Sigmoid colon (tissue), 7 donors: Measurements from ENCODE around the gene WDR31. TPM values are rescaled to one million over a fixed set of nuclear protein-coding genes. Genes with fewer than 3 reads are reported as not detected.

ENCODE experiments used
- DNase-seq: peaks from one replicate; pipeline ENCODE4 v3.0.0-alpha.2; 2019
- H3K27ac ChIP-seq, 4 donors: fragments of 200-600 bp; sonication (generic); one replicate each; pipeline ENCODE4 v1.5.1; 2016 to 2019; ENCODE audit warnings: mild to moderate bottlenecking in 1 of 4
- H3K27me3 ChIP-seq, 3 donors: fragments of 200-600 bp; sonication (generic); one replicate each; pipeline ENCODE4 v1.5.1; 2019; ENCODE audit warnings: mild to moderate bottlenecking in 1 of 3
- H3K36me3 ChIP-seq, 4 donors: fragments of 200-600 bp; sonication (generic); one replicate each; pipeline ENCODE4 v1.5.1; 2016 to 2019
- H3K4me1 ChIP-seq, 4 donors: fragments of 200-600 bp; sonication (generic); one replicate each; pipeline ENCODE4 v1.5.1; 2017 to 2019
- H3K4me3 ChIP-seq, 4 donors: fragments of 200-600 bp; sonication (generic); one replicate each; pipeline ENCODE4 v1.5.1; 2017 to 2019; ENCODE audit warnings: mild to moderate bottlenecking in 2 of 4, moderate library complexity in 1 of 4
- H3K9me3 ChIP-seq, 4 donors: fragments of 200-600 bp in 3 of 4; sonication (generic) in 3 of 4; one replicate each; pipeline versions ENCODE4 v1.5.1 to v1.6.1; 2013 to 2019
- CTCF ChIP-seq, 4 experiments: fragments of 450-650 bp in 3 of 4; fragments of 200-600 bp in 1 of 4; IDR thresholded peaks; one replicate each; pipeline ENCODE4 v1.5.1; 2016 to 2019; ENCODE audit warnings: antibody characterized with exemption in 4 of 4, mild to moderate bottlenecking in 3 of 4, moderate library complexity in 2 of 4
- EP300 ChIP-seq, 4 donors: sonication (generic); formaldehyde crosslinking; IDR thresholded peaks; one replicate each; pipeline ENCODE4 v1.6.1; 2017; ENCODE audit warnings: antibody characterized with exemption in 4 of 4
- POLR2A ChIP-seq, 2 donors: fragments of 450-650 bp; IDR thresholded peaks; one replicate each; pipeline ENCODE4 v1.6.1; 2016; ENCODE audit warnings: antibody characterized with exemption in 2 of 2, mild to moderate bottlenecking in 2 of 2, moderate library complexity in 2 of 2
- POLR2AphosphoS5 ChIP-seq, 4 donors: sonication (generic); formaldehyde crosslinking; IDR thresholded peaks; one replicate each; pipeline ENCODE4 v1.6.1; 2017; ENCODE audit warnings: antibody characterized with exemption in 4 of 4
- WGBS, 2 donors: extraction: QIAGEN DNeasy Blood & Tissue Kit; methylation state at CpG; one replicate each; pipeline ENCODE4 v1.1.7; 2013; 5-methylcytosine and 5-hydroxymethylcytosine counted together
- intact Hi-C: fragments of 100-400 bp; cut with DNase I; formaldehyde crosslinking; loops from one replicate; pipeline ENCODE4 v1.15.1; 2023
- polyA plus RNA-seq, 3 donors: library from polyadenylated mRNA; stranded (reverse); fragments of 200-250 nt; gene quantifications; one replicate each; pipeline ENCODE4 v1.2.3, GENCODE V29; 2013
- total RNA-seq, 4 donors: library from RNA; depleted of rRNA; stranded (reverse); fragments of >200 nt; gene quantifications; one replicate each; pipeline ENCODE4 v1.1.0, GENCODE V29; 2016
- donor health status: healthy with polysubstance abuse.
- donor health status: Bipolar disorder and iron deficiency.
- donor health status: healthy.

Gene WDR31
- total and polyA plus RNA-seq, 7 donors, result 1.2 to 3.9 (median 1.9) TPM

GRCh38 chr9:113356686-113357292 lies 16.7 kb upstream of the WDR31 start:
- no peak for DNase-seq
- H3K9me3 ChIP-seq, result no peaks in the 10 kb centered on the region
- H3K4me3 ChIP-seq, result no peak overlapping the region
- no peaks in the 10 kb centered on the region for H3K36me3 ChIP-seq
- H3K27me3 ChIP-seq, result peaks cover 0 to 4% (median 0%) of the 10 kb centered on the region in 3 donors
- H3K4me1 ChIP-seq, result no peaks in the 10 kb centered on the region
- 85% methylated on average over 7 of the region's 7 CpGs for WGBS, 2 donors
- TF ChIP-seq EP300 (IDR thresholded peaks at IDR 0.05) (no peak), CTCF (IDR thresholded peaks at IDR 0.05) (no peak), POLR2A (IDR thresholded peaks at IDR 0.05) (no peak), POLR2AphosphoS5 (IDR thresholded peaks at IDR 0.05) (no peak)
- H3K27ac ChIP-seq, result no peak overlapping the region
- intact Hi-C loops, result no loop called here

- Histone ChIP-seq H3K9me3 (no peaks in the 10 kb centered on the region), H3K36me3 (no peaks in the 10 kb centered on the region), H3K27me3 (peaks cover 0 to 19% (median 2%) of the 10 kb centered on the region in 3 donors), H3K27ac (no peak overlapping the region), H3K4me3 (no peak overlapping the region), H3K4me1 (peaks cover 0 to 5% (median 5%) of the 10 kb centered on the region in 4 donors)
- TF ChIP-seq CTCF (IDR thresholded peaks at IDR 0.05) (no peak), EP300 (IDR thresholded peaks at IDR 0.05) (no peak), POLR2AphosphoS5 (IDR thresholded peaks at IDR 0.05) (no peak), POLR2A (IDR thresholded peaks at IDR 0.05) (no peak)
- intact Hi-C loops, result no loop called here
- 87 to 91% methylated on average over 4 of the region's 4 CpGs for WGBS, 2 donors
- no peak for DNase-seq
These were observed 15.0 kb upstream of the WDR31 start for GRCh38 chr9:113355040-113355596.

- Histone ChIP-seq H3K27me3 (peaks cover 0 to 25% (median 2%) of the 10 kb centered on the region in 3 donors), H3K36me3 (no peaks in the 10 kb centered on the region), H3K4me1 (peaks cover 0 to 16% (median 13%) of the 10 kb centered on the region in 4 donors), H3K9me3 (no peaks in the 10 kb centered on the region), H3K27ac (no peak overlapping the region), H3K4me3 (no peak overlapping the region)
- intact Hi-C loops, result no loop called here
- no peak for TF ChIP-seq POLR2AphosphoS5 (IDR thresholded peaks at IDR 0.05)
- TF ChIP-seq CTCF (IDR thresholded peaks at IDR 0.05), result peak in 1 of 4 experiments; percentile 4
- DNase-seq, result no peak
- WGBS, 2 donors, result 78 to 80% methylated on average over 1 of the region's 1 CpG
These were observed 12.3 kb upstream of the WDR31 start for GRCh38 chr9:113352411-113352810.

GRCh38 chr9:113352006-113352405 lies 11.9 kb upstream of the WDR31 start:
- DNase-seq, result no peak
- H3K27ac ChIP-seq, result no peak overlapping the region
- no peak overlapping the region for H3K4me3 ChIP-seq
- peaks cover 0 to 25% (median 2%) of the 10 kb centered on the region in 3 donors for H3K27me3 ChIP-seq
- no peak for TF ChIP-seq POLR2AphosphoS5 (IDR thresholded peaks at IDR 0.05)
- no peak for TF ChIP-seq EP300 (IDR thresholded peaks at IDR 0.05)
- TF ChIP-seq POLR2A (IDR thresholded peaks at IDR 0.05), result no peak
- TF ChIP-seq CTCF (IDR thresholded peaks at IDR 0.05), result no peak
- no peaks in the 10 kb centered on the region for H3K9me3 ChIP-seq
- no peaks in the 10 kb centered on the region for H3K36me3 ChIP-seq
- intact Hi-C loops, result no loop called here
- peaks cover 0 to 16% (median 13%) of the 10 kb centered on the region in 4 donors for H3K4me1 ChIP-seq
- WGBS, 2 donors, result 73 to 75% methylated on average over 6 of the region's 6 CpGs
